HEK293T (cell line): ENCODE data around the gene CDC26.
"Not testable (repeated sequence)": the region's sequence is repeated elsewhere in the genome, so short reads cannot be mapped to it uniquely, and the experiment has no call there.

Experiments
- CTCF ChIA-PET: fragments of 350-600 bp; formaldehyde crosslinking; extraction: SDS; loops from one replicate; lab custom pipeline; 2021; ENCODE audit warnings: antibody characterized with exemption, inconsistent platforms; lab: Yijun Ruan, JAX
- POLR2A ChIA-PET: fragments of 350-600 bp; formaldehyde crosslinking; extraction: SDS; loops from one replicate; lab custom pipeline; 2020; ENCODE audit warnings: antibody characterized with exemption, inconsistent platforms; lab: Yijun Ruan, JAX
- DNase-seq: peaks from one replicate; pipeline ENCODE4 v3.0.0; 2012; ENCODE audit warnings: mixed read lengths; ENCODE audit errors: extremely low spot score
- ARNT ChIP-seq: fragments of 450-650 bp; IDR thresholded peaks from 2 replicates; pipeline ENCODE4 v1.6.1; 2017; ENCODE audit warnings: mild to moderate bottlenecking
- BHLHE40 ChIP-seq: fragments of 450-650 bp; IDR thresholded peaks from 2 replicates; pipeline ENCODE4 v1.6.1; 2016; ENCODE audit warnings: mild to moderate bottlenecking, moderate library complexity, borderline replicate concordance
- CTBP1 ChIP-seq: fragments of 450-650 bp; IDR thresholded peaks from 2 replicates; pipeline ENCODE4 v1.6.1; 2016; ENCODE audit warnings: borderline replicate concordance
- ELF4 ChIP-seq: fragments of 450-650 bp; IDR thresholded peaks from 2 replicates; pipeline ENCODE4 v1.6.1; 2017; ENCODE audit warnings: antibody characterized with exemption
- FOXA1 ChIP-seq: fragments of 450-650 bp; IDR thresholded peaks from 2 replicates; pipeline ENCODE4 v1.6.1; 2016; ENCODE audit warnings: mild to moderate bottlenecking
- FOXK2 ChIP-seq: fragments of 450-650 bp; IDR thresholded peaks from 2 replicates; pipeline ENCODE4 v1.6.1; 2016; ENCODE audit warnings: mild to moderate bottlenecking
- FOXM1 ChIP-seq: fragments of 450-650 bp; IDR thresholded peaks from 2 replicates; pipeline ENCODE4 v1.6.1; 2017; ENCODE audit warnings: mild to moderate bottlenecking, borderline replicate concordance
- HDGF ChIP-seq: fragments of 450-650 bp; IDR thresholded peaks from 2 replicates; pipeline ENCODE4 v1.6.1; 2017; ENCODE audit warnings: antibody characterized with exemption, borderline replicate concordance
- L3MBTL2 ChIP-seq: fragments of 450-650 bp; conservative IDR thresholded peaks from 2 replicates; pipeline ENCODE4 v1.6.1; 2016; ENCODE audit warnings: mild to moderate bottlenecking
- LEF1 ChIP-seq: fragments of 450-650 bp; IDR thresholded peaks from 2 replicates; pipeline ENCODE4 v1.6.1; 2017; ENCODE audit warnings: mild to moderate bottlenecking, borderline replicate concordance
- NFRKB ChIP-seq: fragments of 450-650 bp; IDR thresholded peaks from 2 replicates; pipeline ENCODE4 v1.6.1; 2016; ENCODE audit warnings: mild to moderate bottlenecking, moderate library complexity
- SP1 ChIP-seq: fragments of 450-650 bp; IDR thresholded peaks from 2 replicates; pipeline ENCODE4 v1.6.1; 2017
- SUZ12 ChIP-seq: fragments of 450-650 bp; IDR thresholded peaks from 2 replicates; pipeline ENCODE4 v1.6.1; 2016; ENCODE audit warnings: mild to moderate bottlenecking
- TARDBP ChIP-seq: fragments of 450-650 bp; IDR thresholded peaks from 2 replicates; pipeline ENCODE4 v1.6.1; 2016
- ZNF384 ChIP-seq: fragments of 450-650 bp; IDR thresholded peaks from 2 replicates; pipeline ENCODE4 v1.6.1; 2016
- TF ChIP-seq, protein P1 (sequence below): fragments of 450-650 bp; IDR thresholded peaks from 2 replicates; pipeline ENCODE4 v1.6.1; 2016

CDC26 gene

DNA sequence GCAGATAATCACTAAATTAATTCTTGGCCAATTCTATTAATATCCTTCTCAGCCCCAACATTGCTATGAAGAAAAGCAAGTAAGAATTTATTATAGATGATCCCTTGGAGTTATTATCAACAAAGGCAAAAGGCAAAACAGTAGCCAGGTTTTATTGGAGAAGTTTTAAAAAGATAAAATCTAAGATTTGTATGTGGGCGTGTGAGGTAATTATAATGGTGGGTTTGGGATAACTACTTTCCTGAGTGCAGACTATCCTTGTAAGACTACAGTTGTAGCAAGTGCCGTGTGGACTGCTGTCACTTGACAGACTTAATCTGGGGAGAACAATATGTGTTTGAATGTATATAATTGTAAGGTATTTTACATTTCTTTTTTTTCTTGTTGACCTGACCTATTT is 30.8 kb downstream of the CDC26 start:
- POLR2A ChIA-PET: no interaction called here
- CTCF ChIA-PET: no interaction called here
- no peak for DNase-seq
- TF ChIP-seq ZNF384 (no peak), FOXK2 (no peak), FOXM1 (no peak), BHLHE40 (no peak), L3MBTL2 (no peak), TARDBP (no peak), SUZ12 (no peak), ELF4 (no peak), FOXA1 (no peak)
- TF ChIP-seq, protein P1, sequence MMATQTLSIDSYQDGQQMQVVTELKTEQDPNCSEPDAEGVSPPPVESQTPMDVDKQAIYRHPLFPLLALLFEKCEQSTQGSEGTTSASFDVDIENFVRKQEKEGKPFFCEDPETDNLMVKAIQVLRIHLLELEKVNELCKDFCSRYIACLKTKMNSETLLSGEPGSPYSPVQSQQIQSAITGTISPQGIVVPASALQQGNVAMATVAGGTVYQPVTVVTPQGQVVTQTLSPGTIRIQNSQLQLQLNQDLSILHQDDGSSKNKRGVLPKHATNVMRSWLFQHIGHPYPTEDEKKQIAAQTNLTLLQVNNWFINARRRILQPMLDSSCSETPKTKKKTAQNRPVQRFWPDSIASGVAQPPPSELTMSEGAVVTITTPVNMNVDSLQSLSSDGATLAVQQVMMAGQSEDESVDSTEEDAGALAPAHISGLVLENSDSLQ: no peak

DNA sequence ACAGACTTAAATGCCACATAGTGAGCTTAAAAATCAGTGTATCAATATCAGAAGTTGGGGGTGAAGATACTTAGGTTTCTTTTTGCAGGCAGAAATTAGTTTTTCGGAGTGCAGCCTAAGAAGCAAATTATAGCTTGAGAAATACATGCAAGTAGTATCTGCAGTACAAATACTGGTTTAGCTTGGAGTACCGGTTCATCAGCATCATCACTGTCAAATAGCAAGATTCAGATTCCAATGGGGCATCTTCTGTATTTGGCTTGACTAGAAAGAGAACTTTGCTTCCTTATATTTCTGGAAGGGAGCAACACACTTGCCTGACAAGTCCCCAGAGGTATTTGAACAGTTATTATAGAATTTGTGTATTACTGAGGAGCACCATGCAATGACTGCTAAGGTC is 34.2 kb downstream of the CDC26 start:
- ChIA-PET POLR2A (no interaction called here), CTCF (no interaction called here)
- DNase-seq: no peak
- TF ChIP-seq SUZ12 (no peak), HDGF (no peak), LEF1 (no peak), FOXA1 (no peak), ZNF384 (no peak), L3MBTL2 (no peak), TARDBP (no peak), NFRKB (no peak), CTBP1 (no peak)

DNA sequence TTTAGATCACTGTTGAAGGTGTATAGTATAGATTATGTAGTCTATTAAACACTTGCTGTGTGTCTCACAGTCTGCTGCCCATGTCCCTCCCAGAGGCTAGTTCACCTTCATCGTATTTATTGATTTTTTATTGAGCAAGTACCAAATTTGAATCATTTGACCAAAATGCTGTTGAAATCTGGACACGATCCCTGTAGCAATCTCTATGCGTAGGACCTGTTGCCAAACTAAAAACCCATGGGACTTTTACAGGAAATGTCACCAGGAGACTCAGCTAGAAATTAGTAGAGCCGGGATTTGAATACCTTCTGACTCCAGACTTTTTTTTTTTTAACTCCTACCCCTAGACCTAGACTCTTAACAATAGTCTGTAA is 36.5 kb downstream of the CDC26 start:
- no peak for TF ChIP-seq FOXA1
- TF ChIP-seq LEF1: no peak
- TF ChIP-seq FOXK2: no peak
- no peak for TF ChIP-seq CTBP1
- TF ChIP-seq, protein P1: no peak
- TF ChIP-seq HDGF: no peak
- no peak for TF ChIP-seq ARNT
- no peak for TF ChIP-seq ELF4
- no peak for TF ChIP-seq TARDBP
- no peak for TF ChIP-seq FOXM1
- TF ChIP-seq NFRKB: no peak
- TF ChIP-seq SUZ12: no peak
- no peak for TF ChIP-seq SP1
- no peak for TF ChIP-seq BHLHE40
- TF ChIP-seq L3MBTL2: no peak
- TF ChIP-seq ZNF384: no peak
- ChIA-PET CTCF (no interaction called here), POLR2A (interaction anchor here (2.5 kb wide), 1 partner anchor 17 kb away, joined by 11 read pairs; the partner anchor contains the start of genes FKBP15 and SLC31A1)
- DNase-seq: no peak

GRCh38 chr9:113238202-113238858 is 37.0 kb downstream of the CDC26 start:
- CTCF ChIA-PET: no interaction called here

DNA sequence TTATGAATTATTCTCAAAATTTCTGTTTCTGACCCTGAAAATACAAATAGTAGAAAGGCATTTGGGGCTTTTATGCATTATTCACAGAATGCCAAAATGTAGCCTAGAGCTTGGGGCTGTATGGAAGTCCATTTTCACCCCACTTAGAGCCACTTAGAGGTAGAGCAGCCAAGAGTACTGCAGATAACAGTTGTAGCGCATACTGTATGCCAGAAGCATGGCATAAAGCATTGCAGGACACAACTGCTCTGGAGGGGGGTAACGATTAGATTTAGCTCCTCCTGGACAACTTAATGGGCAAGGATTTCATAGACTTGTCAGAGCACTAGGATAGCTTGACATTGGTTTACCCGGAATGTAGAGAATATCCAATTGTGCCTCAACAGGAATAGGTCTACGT is 38.3 kb downstream of the CDC26 start:
- no peak for DNase-seq
- CTCF ChIA-PET: interaction anchor here (0.6 kb wide), 1 partner anchor 353 kb away, joined by 3 read pairs; no protein-coding TSS in a partner anchor
- TF ChIP-seq SP1 (no peak), HDGF (no peak)
- POLR2A ChIA-PET: interaction anchor here (1.5 kb wide), 1 partner anchor 16 kb away, joined by 5 read pairs; the partner anchor contains the start of genes FKBP15 and SLC31A1

More at GRCh38 chr9:113238202-113238858, 37.0 kb downstream of the CDC26 start:
- POLR2A ChIA-PET: interaction anchor here (1.5 to 2.5 kb wide), 2 partner anchors 16 to 17 kb away, joined by 5 to 11 read pairs; partner anchors contain the start of genes FKBP15 and SLC31A1
- TF ChIP-seq TARDBP: no peak
- TF ChIP-seq FOXA1: no peak
- TF ChIP-seq, protein P1: no peak
- TF ChIP-seq SP1: no peak
- TF ChIP-seq SUZ12: no peak
- no peak for TF ChIP-seq ARNT
- no peak for TF ChIP-seq BHLHE40
- TF ChIP-seq HDGF: no peak
- no peak for TF ChIP-seq NFRKB
- TF ChIP-seq ZNF384: no peak
- TF ChIP-seq L3MBTL2: no peak
- TF ChIP-seq CTBP1: no peak
- no peak for TF ChIP-seq FOXK2
- no peak for TF ChIP-seq LEF1
- TF ChIP-seq ELF4: no peak
- no peak for TF ChIP-seq FOXM1
- no peak for DNase-seq

- DNase-seq, CTCF ChIA-PET, POLR2A ChIA-PET: not testable (repeated sequence)
These were observed 39.6 kb downstream of the CDC26 start for GRCh38 chr9:113235701-113236255.
